ENCODE measurements around the gene PLCD3. TPM values are rescaled to one million over a fixed set of nuclear protein-coding genes. Genes with fewer than 3 reads are reported as not detected.

The PLCD3 gene
- total and polyA plus RNA-seq, 2 of the 13 experiments (the other 11 are each of a cell fraction or from before 2014, with no cell fraction given): 11.3 to 39.1 TPM

DNA sequence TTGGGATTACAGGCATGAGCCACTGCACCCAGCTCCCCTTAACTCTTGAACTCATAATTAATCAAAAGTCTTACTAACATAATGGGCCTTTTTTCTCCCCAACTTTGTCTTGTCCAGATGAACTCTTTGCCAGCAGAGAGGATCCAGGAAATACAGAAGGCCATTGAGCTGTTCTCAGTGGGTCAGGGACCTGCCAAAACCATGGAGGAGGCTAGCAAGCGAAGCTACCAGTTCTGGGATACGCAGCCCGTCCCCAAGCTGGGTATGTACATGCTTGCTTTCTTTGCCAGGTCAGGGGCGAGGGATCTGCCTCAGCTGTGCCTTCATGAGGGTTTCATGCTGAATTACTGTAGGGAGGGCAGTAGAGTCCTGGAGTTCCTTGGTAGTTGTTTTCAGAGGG, 45.9 kb downstream of the PLCD3 start (continued):
- TF ChIP-seq, protein P1, sequence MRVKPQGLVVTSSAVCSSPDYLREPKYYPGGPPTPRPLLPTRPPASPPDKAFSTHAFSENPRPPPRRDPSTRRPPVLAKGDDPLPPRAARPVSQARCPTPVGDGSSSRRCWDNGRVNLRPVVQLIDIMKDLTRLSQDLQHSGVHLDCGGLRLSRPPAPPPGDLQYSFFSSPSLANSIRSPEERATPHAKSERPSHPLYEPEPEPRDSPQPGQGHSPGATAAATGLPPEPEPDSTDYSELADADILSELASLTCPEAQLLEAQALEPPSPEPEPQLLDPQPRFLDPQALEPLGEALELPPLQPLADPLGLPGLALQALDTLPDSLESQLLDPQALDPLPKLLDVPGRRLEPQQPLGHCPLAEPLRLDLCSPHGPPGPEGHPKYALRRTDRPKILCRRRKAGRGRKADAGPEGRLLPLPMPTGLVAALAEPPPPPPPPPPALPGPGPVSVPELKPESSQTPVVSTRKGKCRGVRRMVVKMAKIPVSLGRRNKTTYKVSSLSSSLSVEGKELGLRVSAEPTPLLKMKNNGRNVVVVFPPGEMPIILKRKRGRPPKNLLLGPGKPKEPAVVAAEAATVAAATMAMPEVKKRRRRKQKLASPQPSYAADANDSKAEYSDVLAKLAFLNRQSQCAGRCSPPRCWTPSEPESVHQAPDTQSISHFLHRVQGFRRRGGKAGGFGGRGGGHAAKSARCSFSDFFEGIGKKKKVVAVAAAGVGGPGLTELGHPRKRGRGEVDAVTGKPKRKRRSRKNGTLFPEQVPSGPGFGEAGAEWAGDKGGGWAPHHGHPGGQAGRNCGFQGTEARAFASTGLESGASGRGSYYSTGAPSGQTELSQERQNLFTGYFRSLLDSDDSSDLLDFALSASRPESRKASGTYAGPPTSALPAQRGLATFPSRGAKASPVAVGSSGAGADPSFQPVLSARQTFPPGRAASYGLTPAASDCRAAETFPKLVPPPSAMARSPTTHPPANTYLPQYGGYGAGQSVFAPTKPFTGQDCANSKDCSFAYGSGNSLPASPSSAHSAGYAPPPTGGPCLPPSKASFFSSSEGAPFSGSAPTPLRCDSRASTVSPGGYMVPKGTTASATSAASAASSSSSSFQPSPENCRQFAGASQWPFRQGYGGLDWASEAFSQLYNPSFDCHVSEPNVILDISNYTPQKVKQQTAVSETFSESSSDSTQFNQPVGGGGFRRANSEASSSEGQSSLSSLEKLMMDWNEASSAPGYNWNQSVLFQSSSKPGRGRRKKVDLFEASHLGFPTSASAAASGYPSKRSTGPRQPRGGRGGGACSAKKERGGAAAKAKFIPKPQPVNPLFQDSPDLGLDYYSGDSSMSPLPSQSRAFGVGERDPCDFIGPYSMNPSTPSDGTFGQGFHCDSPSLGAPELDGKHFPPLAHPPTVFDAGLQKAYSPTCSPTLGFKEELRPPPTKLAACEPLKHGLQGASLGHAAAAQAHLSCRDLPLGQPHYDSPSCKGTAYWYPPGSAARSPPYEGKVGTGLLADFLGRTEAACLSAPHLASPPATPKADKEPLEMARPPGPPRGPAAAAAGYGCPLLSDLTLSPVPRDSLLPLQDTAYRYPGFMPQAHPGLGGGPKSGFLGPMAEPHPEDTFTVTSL (CRISPR knock-in tag; IDR thresholded peaks at IDR 0.05; ENCODE audit: borderline replicate concordance): no peak
- TF ChIP-seq, protein P2, sequence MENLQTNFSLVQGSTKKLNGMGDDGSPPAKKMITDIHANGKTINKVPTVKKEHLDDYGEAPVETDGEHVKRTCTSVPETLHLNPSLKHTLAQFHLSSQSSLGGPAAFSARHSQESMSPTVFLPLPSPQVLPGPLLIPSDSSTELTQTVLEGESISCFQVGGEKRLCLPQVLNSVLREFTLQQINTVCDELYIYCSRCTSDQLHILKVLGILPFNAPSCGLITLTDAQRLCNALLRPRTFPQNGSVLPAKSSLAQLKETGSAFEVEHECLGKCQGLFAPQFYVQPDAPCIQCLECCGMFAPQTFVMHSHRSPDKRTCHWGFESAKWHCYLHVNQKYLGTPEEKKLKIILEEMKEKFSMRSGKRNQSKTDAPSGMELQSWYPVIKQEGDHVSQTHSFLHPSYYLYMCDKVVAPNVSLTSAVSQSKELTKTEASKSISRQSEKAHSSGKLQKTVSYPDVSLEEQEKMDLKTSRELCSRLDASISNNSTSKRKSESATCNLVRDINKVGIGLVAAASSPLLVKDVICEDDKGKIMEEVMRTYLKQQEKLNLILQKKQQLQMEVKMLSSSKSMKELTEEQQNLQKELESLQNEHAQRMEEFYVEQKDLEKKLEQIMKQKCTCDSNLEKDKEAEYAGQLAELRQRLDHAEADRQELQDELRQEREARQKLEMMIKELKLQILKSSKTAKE (CRISPR knock-in tag; IDR thresholded peaks at IDR 0.05; ENCODE audit: borderline replicate concordance): no peak
- TF ChIP-seq, protein P3, sequence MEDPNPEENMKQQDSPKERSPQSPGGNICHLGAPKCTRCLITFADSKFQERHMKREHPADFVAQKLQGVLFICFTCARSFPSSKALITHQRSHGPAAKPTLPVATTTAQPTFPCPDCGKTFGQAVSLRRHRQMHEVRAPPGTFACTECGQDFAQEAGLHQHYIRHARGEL (CRISPR knock-in tag; IDR thresholded peaks at IDR 0.05): no peak
- TF ChIP-seq ZNF121 (CRISPR knock-in tag; IDR thresholded peaks at IDR 0.05) (no peak), MAFK (conservative IDR thresholded peaks at IDR 0.05 in 1 of 2, IDR thresholded peaks at IDR 0.05 in 1 of 2; ENCODE audit: low read length in 2 of 2) (no peak)
- TF ChIP-seq, protein P4, sequence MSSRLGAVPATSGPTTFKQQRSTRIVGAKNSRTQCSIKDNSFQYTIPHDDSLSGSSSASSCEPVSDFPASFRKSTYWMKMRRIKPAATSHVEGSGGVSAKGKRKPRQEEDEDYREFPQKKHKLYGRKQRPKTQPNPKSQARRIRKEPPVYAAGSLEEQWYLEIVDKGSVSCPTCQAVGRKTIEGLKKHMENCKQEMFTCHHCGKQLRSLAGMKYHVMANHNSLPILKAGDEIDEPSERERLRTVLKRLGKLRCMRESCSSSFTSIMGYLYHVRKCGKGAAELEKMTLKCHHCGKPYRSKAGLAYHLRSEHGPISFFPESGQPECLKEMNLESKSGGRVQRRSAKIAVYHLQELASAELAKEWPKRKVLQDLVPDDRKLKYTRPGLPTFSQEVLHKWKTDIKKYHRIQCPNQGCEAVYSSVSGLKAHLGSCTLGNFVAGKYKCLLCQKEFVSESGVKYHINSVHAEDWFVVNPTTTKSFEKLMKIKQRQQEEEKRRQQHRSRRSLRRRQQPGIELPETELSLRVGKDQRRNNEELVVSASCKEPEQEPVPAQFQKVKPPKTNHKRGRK (CRISPR knock-in tag; IDR thresholded peaks at IDR 0.05): no peak
- TF ChIP-seq, protein P5, sequence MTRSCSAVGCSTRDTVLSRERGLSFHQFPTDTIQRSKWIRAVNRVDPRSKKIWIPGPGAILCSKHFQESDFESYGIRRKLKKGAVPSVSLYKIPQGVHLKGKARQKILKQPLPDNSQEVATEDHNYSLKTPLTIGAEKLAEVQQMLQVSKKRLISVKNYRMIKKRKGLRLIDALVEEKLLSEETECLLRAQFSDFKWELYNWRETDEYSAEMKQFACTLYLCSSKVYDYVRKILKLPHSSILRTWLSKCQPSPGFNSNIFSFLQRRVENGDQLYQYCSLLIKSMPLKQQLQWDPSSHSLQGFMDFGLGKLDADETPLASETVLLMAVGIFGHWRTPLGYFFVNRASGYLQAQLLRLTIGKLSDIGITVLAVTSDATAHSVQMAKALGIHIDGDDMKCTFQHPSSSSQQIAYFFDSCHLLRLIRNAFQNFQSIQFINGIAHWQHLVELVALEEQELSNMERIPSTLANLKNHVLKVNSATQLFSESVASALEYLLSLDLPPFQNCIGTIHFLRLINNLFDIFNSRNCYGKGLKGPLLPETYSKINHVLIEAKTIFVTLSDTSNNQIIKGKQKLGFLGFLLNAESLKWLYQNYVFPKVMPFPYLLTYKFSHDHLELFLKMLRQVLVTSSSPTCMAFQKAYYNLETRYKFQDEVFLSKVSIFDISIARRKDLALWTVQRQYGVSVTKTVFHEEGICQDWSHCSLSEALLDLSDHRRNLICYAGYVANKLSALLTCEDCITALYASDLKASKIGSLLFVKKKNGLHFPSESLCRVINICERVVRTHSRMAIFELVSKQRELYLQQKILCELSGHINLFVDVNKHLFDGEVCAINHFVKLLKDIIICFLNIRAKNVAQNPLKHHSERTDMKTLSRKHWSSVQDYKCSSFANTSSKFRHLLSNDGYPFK (CRISPR knock-in tag; IDR thresholded peaks at IDR 0.05; ENCODE audit: borderline replicate concordance): no peak
- TF ChIP-seq, protein P6, sequence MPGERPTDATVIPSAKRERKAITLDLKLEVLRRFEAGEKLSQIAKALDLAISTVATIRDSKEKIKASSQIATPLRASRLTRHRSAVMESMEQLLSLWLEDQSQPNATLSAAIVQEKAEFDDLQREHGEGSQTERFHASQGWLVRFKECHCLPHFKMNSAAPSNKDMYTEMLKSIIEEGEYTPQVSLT (CRISPR knock-in tag; IDR thresholded peaks at IDR 0.05; ENCODE audit: borderline replicate concordance, low read depth): no peak
